HEK293T (cell line): ENCODE measurements around the gene ADCY3.

Experiments
- CTCF ChIA-PET: fragments of 350-600 bp; formaldehyde crosslinking; extraction: SDS; loops from one replicate; lab custom pipeline; 2021; ENCODE audit warnings: antibody characterized with exemption, inconsistent platforms; lab: Yijun Ruan, JAX
- POLR2A ChIA-PET: fragments of 350-600 bp; formaldehyde crosslinking; extraction: SDS; loops from one replicate; lab custom pipeline; 2020; ENCODE audit warnings: antibody characterized with exemption, inconsistent platforms; lab: Yijun Ruan, JAX
- DNase-seq: peaks from one replicate; pipeline ENCODE4 v3.0.0; 2012; ENCODE audit warnings: mixed read lengths; ENCODE audit errors: extremely low spot score
- ARNT ChIP-seq: fragments of 450-650 bp; IDR thresholded peaks from 2 replicates; pipeline ENCODE4 v1.6.1; 2017; ENCODE audit warnings: mild to moderate bottlenecking
- BHLHE40 ChIP-seq: fragments of 450-650 bp; IDR thresholded peaks from 2 replicates; pipeline ENCODE4 v1.6.1; 2016; ENCODE audit warnings: mild to moderate bottlenecking, moderate library complexity, borderline replicate concordance
- CTBP1 ChIP-seq: fragments of 450-650 bp; IDR thresholded peaks from 2 replicates; pipeline ENCODE4 v1.6.1; 2016; ENCODE audit warnings: borderline replicate concordance
- ELF4 ChIP-seq: fragments of 450-650 bp; IDR thresholded peaks from 2 replicates; pipeline ENCODE4 v1.6.1; 2017; ENCODE audit warnings: antibody characterized with exemption
- FOXA1 ChIP-seq: fragments of 450-650 bp; IDR thresholded peaks from 2 replicates; pipeline ENCODE4 v1.6.1; 2016; ENCODE audit warnings: mild to moderate bottlenecking
- FOXK2 ChIP-seq: fragments of 450-650 bp; IDR thresholded peaks from 2 replicates; pipeline ENCODE4 v1.6.1; 2016; ENCODE audit warnings: mild to moderate bottlenecking
- FOXM1 ChIP-seq: fragments of 450-650 bp; IDR thresholded peaks from 2 replicates; pipeline ENCODE4 v1.6.1; 2017; ENCODE audit warnings: mild to moderate bottlenecking, borderline replicate concordance
- HDGF ChIP-seq: fragments of 450-650 bp; IDR thresholded peaks from 2 replicates; pipeline ENCODE4 v1.6.1; 2017; ENCODE audit warnings: antibody characterized with exemption, borderline replicate concordance
- L3MBTL2 ChIP-seq: fragments of 450-650 bp; conservative IDR thresholded peaks from 2 replicates; pipeline ENCODE4 v1.6.1; 2016; ENCODE audit warnings: mild to moderate bottlenecking
- LEF1 ChIP-seq: fragments of 450-650 bp; IDR thresholded peaks from 2 replicates; pipeline ENCODE4 v1.6.1; 2017; ENCODE audit warnings: mild to moderate bottlenecking, borderline replicate concordance
- NFRKB ChIP-seq: fragments of 450-650 bp; IDR thresholded peaks from 2 replicates; pipeline ENCODE4 v1.6.1; 2016; ENCODE audit warnings: mild to moderate bottlenecking, moderate library complexity
- PKNOX1 ChIP-seq: fragments of 450-650 bp; IDR thresholded peaks from 2 replicates; pipeline ENCODE4 v1.6.1; 2016
- SP1 ChIP-seq: fragments of 450-650 bp; IDR thresholded peaks from 2 replicates; pipeline ENCODE4 v1.6.1; 2017
- SUZ12 ChIP-seq: fragments of 450-650 bp; IDR thresholded peaks from 2 replicates; pipeline ENCODE4 v1.6.1; 2016; ENCODE audit warnings: mild to moderate bottlenecking
- TARDBP ChIP-seq: fragments of 450-650 bp; IDR thresholded peaks from 2 replicates; pipeline ENCODE4 v1.6.1; 2016
- ZNF384 ChIP-seq: fragments of 450-650 bp; IDR thresholded peaks from 2 replicates; pipeline ENCODE4 v1.6.1; 2016

Gene ADCY3

DNA sequence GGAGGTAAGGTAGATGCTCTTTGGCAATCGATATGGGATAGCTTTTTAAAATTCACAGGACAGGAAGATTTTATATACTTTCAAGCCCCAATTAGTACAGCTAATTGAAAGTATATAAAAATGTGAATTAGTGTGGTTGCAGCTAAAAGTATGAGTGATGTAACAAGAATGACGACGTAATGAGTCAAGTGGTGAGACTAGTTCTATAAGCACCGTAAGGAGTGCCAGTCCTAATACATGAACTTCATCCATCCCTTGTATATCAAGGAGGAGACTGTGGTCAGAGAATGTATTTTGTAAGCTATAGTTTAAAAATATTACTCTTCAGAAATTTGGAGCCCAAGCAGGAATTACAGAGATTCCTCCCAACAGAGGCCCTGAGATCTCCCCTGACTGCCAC, 25.9 kb upstream of the ADCY3 start:
- POLR2A ChIA-PET, result no interaction called here
- DNase-seq, result no peak
- TF ChIP-seq L3MBTL2 (no peak), ELF4 (no peak), HDGF (no peak), ZNF384 (no peak), TARDBP (no peak), FOXA1 (no peak), LEF1 (no peak), FOXK2 (no peak), ARNT (no peak), NFRKB (no peak), SUZ12 (no peak)
- CTCF ChIA-PET, result no interaction called here

DNA sequence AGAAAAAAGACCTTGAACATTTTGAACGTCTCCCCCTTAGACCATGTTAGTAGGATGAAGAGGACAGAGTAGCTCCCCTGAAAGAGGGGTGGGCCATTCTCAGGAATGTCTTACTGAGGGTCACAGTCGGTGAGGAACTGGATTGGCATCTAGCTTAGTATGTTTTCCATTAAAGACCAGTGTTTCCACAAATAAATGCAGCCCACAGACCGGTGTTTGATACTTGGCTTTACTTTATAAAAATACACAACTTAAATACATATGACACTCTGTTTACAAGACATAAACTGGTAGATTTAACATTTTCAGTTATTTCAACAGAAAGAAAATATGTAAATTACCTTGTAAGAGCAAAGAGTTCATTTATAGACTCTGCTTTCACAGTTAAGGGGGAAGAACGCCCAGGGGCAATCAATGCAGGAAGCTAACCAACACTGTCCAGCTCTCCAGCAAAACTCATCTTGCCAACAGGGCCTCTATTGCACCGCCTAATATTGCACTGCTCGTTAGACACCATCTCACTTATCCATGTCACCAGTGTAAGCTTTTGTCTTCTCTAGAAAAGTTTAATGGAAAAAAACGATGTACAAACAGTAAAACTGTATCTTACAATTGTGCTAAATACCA, 23.5 kb upstream of the ADCY3 start:
- ChIA-PET POLR2A (interaction anchor here (0.9 kb wide), 1 partner anchor 29 kb away, joined by 3 read pairs; no protein-coding TSS in a partner anchor), CTCF (interaction anchor here (0.6 kb wide), 2 partner anchors 60 to 235 kb away, joined by 3 read pairs; no protein-coding TSS in a partner anchor)
- no peak for TF ChIP-seq BHLHE40
- no peak for TF ChIP-seq FOXA1
- no peak for TF ChIP-seq LEF1
- TF ChIP-seq PKNOX1, result no peak
- no peak for TF ChIP-seq HDGF
- no peak for TF ChIP-seq SUZ12
- no peak for TF ChIP-seq FOXM1
- TF ChIP-seq L3MBTL2, result no peak
- TF ChIP-seq SP1, result no peak
- TF ChIP-seq CTBP1, result no peak
- no peak for TF ChIP-seq ZNF384
- TF ChIP-seq NFRKB, result no peak
- no peak for TF ChIP-seq ARNT
- no peak for TF ChIP-seq FOXK2
- no peak for TF ChIP-seq TARDBP
- no peak for TF ChIP-seq ELF4
- no peak for DNase-seq

DNA sequence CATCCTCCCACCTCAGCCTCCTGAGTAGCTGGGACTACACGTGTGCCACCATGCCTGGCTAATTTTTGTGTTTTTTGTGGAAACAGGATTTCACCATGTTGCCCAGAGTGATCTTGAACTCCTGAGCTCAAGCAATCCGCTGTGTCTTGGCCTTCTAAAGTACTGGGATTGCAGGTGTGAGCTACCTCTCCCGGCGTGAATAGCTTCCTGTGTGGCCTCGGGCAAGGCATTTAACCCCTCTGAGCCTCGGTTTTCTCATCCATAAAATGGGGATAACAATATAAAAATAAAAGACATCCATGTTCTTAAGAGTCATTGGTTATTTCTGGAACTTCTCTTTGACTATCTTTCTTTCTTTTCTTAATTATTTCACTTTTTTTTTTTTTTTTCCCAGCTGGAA, 19.3 kb upstream of the ADCY3 start:
- no peak for DNase-seq
- ChIA-PET POLR2A (no interaction called here), CTCF (interaction anchor here (0.6 to 0.7 kb wide), 2 partner anchors 20 to 22 kb away, joined by 3 to 8 read pairs; no protein-coding TSS in a partner anchor)
- TF ChIP-seq PKNOX1 (no peak), BHLHE40 (no peak), TARDBP (no peak), HDGF (no peak), FOXM1 (no peak), FOXK2 (no peak), ELF4 (no peak), SUZ12 (no peak), LEF1 (no peak)

- POLR2A ChIA-PET, result interaction anchor here (1.1 kb wide), 1 partner anchor 13 kb away, joined by 3 read pairs; no protein-coding TSS in a partner anchor
- no peak for DNase-seq
- TF ChIP-seq ARNT (no peak), BHLHE40 (no peak), CTBP1 (no peak), SP1 (no peak), NFRKB (no peak), ZNF384 (no peak), L3MBTL2 (no peak), ELF4 (no peak), FOXK2 (no peak), FOXM1 (no peak), HDGF (no peak), TARDBP (no peak), LEF1 (no peak), SUZ12 (no peak)
- CTCF ChIA-PET, result no interaction called here
Observed at GRCh38 chr2:24937236-24937635, 17.2 kb upstream of the ADCY3 start.

DNA sequence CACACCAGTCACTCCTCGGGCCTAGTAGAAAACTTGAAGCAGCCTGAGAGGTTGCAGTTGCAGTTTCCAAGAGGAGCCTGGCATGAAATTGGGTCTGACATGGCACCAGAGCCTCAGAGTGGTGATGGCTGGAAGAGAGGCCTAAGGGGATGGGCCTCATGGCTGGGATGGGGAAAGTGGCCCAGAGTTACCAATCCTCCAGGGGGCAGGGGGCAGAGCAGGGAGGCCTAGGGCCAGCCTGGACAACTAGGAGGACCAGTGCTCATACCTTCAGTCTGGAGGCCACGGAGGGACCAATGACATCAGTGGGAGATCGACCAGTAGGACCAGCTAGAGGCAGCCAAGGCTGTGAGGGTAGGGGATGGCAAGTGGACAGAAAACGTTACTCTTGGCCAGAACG, 15.1 kb upstream of the ADCY3 start:
- POLR2A ChIA-PET, result no interaction called here

DNA sequence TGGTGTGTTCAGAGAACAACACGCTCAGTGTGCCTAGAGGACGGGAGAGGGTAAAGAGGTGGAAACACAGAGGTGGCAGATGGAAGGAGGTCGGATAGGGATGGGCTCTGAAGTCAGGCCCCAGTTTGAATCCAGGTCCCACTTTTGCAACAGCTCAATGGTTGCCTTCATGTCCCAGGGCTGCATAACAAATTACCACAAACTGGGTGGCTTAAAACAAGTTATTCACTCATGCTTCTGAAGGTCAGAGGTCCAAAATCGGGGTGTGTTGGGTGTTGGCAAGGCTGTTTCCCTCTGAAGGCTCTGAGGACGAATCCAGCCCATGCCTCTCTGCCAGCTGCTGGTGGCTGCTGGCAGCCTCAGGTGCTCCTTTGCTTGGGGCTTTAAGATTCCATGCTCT, 12.7 kb upstream of the ADCY3 start:
- DNase-seq, result no peak
- POLR2A ChIA-PET, result no interaction called here
- TF ChIP-seq ARNT (no peak), TARDBP (no peak), ZNF384 (no peak), PKNOX1 (no peak), L3MBTL2 (no peak), FOXA1 (no peak), SP1 (no peak)
- CTCF ChIA-PET, result no interaction called here

More for the DNA sequence above, 15.1 kb upstream of the ADCY3 start:
- no peak for DNase-seq
- CTCF ChIA-PET, result no interaction called here
- TF ChIP-seq FOXM1 (no peak), ELF4 (no peak), ARNT (no peak), SP1 (no peak), TARDBP (no peak), SUZ12 (no peak), L3MBTL2 (no peak), HDGF (no peak), BHLHE40 (no peak), LEF1 (no peak), FOXA1 (no peak)
